Measurements from ENCODE around the gene CATSPERD.

DNA sequence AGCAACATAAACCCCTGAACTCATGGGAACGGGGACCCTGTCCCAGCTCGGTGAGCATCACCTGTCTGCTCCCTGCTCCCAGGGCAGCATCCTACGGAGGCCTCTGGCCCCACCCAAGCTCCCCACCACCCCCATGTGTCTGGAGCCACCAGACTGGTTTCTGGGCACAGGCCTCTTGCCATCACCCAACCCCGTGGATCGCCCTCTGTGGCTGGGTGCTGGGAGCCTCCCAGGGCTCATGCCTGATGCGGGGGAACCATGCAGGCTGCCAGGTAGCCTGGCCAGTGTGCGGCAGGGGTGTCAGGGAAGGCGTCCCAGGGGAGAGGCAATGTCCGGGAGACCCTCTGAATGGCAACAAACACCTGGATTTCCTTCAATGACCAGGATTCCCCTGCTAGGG lies 42.9 kb upstream of the CATSPERD start:
- TF ChIP-seq POLR2AphosphoS5 (IDR thresholded peaks at IDR 0.05), result no peak
- TF ChIP-seq, protein P1, sequence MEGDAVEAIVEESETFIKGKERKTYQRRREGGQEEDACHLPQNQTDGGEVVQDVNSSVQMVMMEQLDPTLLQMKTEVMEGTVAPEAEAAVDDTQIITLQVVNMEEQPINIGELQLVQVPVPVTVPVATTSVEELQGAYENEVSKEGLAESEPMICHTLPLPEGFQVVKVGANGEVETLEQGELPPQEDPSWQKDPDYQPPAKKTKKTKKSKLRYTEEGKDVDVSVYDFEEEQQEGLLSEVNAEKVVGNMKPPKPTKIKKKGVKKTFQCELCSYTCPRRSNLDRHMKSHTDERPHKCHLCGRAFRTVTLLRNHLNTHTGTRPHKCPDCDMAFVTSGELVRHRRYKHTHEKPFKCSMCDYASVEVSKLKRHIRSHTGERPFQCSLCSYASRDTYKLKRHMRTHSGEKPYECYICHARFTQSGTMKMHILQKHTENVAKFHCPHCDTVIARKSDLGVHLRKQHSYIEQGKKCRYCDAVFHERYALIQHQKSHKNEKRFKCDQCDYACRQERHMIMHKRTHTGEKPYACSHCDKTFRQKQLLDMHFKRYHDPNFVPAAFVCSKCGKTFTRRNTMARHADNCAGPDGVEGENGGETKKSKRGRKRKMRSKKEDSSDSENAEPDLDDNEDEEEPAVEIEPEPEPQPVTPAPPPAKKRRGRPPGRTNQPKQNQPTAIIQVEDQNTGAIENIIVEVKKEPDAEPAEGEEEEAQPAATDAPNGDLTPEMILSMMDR (IDR thresholded peaks at IDR 0.05), result no peak

All from gastroesophageal sphincter (tissue), 3 donors.